Measurements from ENCODE around the gene ACAN.

Gene ACAN

GRCh38 chr15:88894348-88894818 is 91.1 kb downstream of the ACAN start:
- H3K36me3 Mint-ChIP-seq (ENCODE audit: low read depth) = peaks cover 5% of the 10 kb centered on the region
- no peaks in the 10 kb centered on the region for H3K9me3 Mint-ChIP-seq
- H3K27me3 Mint-ChIP-seq = no peaks in the 10 kb centered on the region
- H3K4me1 Mint-ChIP-seq (ENCODE audit: low read depth) = peaks cover 36% of the 10 kb centered on the region
- peak overlapping the region; percentile 86 for H3K4me3 Mint-ChIP-seq
- H3K27ac Mint-ChIP-seq = peak overlapping the region; percentile 58

DNA sequence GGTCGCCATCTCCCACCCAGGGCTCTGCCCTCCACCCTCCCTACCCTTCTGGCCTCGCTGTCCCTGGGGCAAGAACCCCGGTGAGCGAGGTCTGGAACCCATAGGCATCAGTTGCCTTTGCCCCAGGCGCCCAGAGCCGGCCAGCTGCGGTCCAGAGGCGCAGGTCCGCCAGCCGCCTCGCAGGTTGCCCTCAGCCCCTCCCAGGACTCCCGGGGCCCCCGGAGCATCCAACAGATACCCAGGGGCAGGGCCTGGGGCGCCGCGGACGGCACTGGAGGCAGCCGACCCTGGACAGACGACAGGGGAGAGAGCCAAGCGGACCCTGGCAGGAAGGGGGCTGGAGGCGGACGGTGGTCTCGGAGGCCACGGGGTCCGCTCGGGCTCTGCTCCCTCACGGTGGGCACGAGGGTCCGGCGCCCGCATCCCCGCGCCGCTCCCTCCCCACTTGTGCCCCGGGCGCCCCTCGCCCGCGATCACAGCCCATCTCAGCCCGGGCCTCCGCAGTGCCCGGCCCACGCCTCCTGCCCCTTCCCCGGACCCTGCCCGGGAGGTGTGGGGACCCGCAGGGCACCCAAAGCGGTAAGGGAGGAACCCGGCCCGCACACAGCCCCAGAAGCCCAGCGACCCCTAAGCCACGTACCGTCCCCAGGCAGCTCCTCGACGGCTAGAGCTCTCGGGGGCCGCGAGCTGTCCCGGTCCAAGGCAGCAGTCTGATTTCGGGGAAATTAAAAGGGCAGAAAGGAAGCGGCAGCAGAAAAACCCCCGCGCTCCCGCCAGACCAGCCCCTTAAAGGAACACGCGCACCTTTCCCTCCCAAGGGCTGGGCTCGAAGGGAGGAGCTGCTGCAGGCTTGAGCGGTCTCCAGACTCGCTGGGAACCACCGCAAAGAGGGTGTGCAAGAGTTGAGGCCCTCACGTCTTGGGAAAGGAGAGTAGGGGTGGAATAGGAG is 91.9 kb downstream of the ACAN start, which contains the start of gene HAPLN3:
TSS of gene HAPLN3 (minus strand) at position 726 of the 949 bp plus-strand sequence. CDS start 8,246 bp downstream, outside the sequence.
- Mint-ChIP-seq H3K4me3 (peak within 1 kb of the TSS; percentile 86), H3K9me3 (no peaks in the 10 kb centered on the region), H3K4me1 (ENCODE audit: low read depth) (peaks cover 36% of the 10 kb centered on the region), H3K36me3 (ENCODE audit: low read depth) (peaks cover 5% of the 10 kb centered on the region), H3K27me3 (no peaks in the 10 kb centered on the region), H3K27ac (peak within 1 kb of the TSS; percentile 84)

GRCh38 chr15:88896333-88897033 is 93.2 kb downstream of the ACAN start:
- no peaks in the 10 kb centered on the region for H3K36me3 Mint-ChIP-seq (ENCODE audit: low read depth)

GRCh38 chr15:88897142-88897455 is 93.9 kb downstream of the ACAN start:
- H3K36me3 Mint-ChIP-seq (ENCODE audit: low read depth) = no peaks in the 10 kb centered on the region
- no peak overlapping the region for H3K4me3 Mint-ChIP-seq
- H3K27me3 Mint-ChIP-seq = no peaks in the 10 kb centered on the region
- no peak overlapping the region for H3K27ac Mint-ChIP-seq
- no peaks in the 10 kb centered on the region for H3K9me3 Mint-ChIP-seq
- H3K4me1 Mint-ChIP-seq (ENCODE audit: low read depth) = peaks cover 38% of the 10 kb centered on the region

More at GRCh38 chr15:88896333-88897033, 93.2 kb downstream of the ACAN start:
- Mint-ChIP-seq H3K4me1 (ENCODE audit: low read depth) (peaks cover 36% of the 10 kb centered on the region), H3K27me3 (no peaks in the 10 kb centered on the region), H3K9me3 (no peaks in the 10 kb centered on the region), H3K4me3 (no peak overlapping the region), H3K27ac (no peak overlapping the region)

GRCh38 chr15:88897456-88898194 is 94.4 kb downstream of the ACAN start:
- Mint-ChIP-seq H3K4me1 (ENCODE audit: low read depth) (peaks cover 40% of the 10 kb centered on the region), H3K36me3 (ENCODE audit: low read depth) (no peaks in the 10 kb centered on the region), H3K4me3 (no peak overlapping the region), H3K9me3 (no peaks in the 10 kb centered on the region), H3K27ac (no peak overlapping the region), H3K27me3 (no peaks in the 10 kb centered on the region)

GRCh38 chr15:88898736-88899135 is 95.5 kb downstream of the ACAN start:
- Mint-ChIP-seq H3K27me3 (no peaks in the 10 kb centered on the region), H3K36me3 (ENCODE audit: low read depth) (no peaks in the 10 kb centered on the region), H3K4me3 (no peak overlapping the region), H3K4me1 (ENCODE audit: low read depth) (peaks cover 37% of the 10 kb centered on the region), H3K27ac (no peak overlapping the region), H3K9me3 (no peaks in the 10 kb centered on the region)

GRCh38 chr15:88899251-88899650 is 96.0 kb downstream of the ACAN start:
- Mint-ChIP-seq H3K36me3 (ENCODE audit: low read depth) (no peaks in the 10 kb centered on the region), H3K9me3 (no peaks in the 10 kb centered on the region), H3K27ac (no peak overlapping the region), H3K4me3 (no peak overlapping the region), H3K27me3 (no peaks in the 10 kb centered on the region), H3K4me1 (ENCODE audit: low read depth) (peaks cover 37% of the 10 kb centered on the region)

DNA sequence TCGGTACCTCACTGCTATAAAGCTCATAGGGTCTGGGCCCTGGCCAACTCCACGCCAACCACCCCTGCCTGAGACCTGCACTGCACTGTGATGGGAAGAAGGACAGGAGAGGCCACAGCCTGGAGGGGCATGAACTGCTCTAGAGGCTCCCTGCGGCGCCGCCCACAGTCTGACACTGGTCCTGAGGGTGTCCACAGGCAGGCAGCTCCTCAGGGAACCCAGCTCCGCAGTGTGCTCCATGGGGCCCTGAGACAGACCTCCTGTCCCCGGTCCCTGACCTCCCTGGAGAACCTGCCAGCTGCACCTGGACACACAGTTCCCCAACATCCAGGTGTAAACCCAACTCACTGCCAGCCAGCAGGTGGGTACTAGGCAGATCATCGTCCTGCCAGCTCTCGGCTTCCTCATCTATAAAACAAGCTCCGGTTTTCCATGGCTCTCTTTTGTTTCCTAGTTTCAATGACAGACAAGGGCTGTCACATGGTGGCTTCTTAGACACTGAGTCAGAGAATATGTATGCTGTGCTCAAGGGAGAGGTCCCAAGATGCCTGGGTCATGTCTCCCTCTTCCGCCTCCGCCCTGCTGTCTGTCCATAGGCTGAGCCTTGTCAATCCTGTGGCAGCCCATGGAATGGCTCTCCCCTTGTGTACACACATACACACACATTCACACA is 97.2 kb downstream of the ACAN start:
- H3K36me3 Mint-ChIP-seq (ENCODE audit: low read depth) = no peaks in the 10 kb centered on the region
- H3K4me3 Mint-ChIP-seq = no peak overlapping the region
- H3K27ac Mint-ChIP-seq = no peak overlapping the region
- no peaks in the 10 kb centered on the region for H3K9me3 Mint-ChIP-seq
- no peaks in the 10 kb centered on the region for H3K27me3 Mint-ChIP-seq
- peaks cover 44% of the 10 kb centered on the region for H3K4me1 Mint-ChIP-seq (ENCODE audit: low read depth)

DNA sequence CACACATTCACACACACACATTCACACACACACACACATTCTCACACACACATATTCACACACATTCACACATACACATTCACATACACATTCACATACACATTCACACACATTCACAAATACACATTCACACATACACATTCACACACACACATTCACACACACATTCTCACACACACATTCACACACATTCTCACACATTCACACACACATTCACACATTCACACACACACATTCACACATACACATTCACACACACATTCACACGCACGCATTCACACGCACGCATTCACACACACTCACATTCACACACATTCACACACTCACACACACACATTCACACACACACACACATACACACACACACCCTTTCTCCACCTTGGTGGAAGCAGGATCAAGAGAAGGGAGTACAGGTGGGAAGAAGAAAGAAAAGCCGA is 97.8 kb downstream of the ACAN start:
- H3K9me3 Mint-ChIP-seq = no peaks in the 10 kb centered on the region
- H3K4me1 Mint-ChIP-seq (ENCODE audit: low read depth) = peaks cover 39% of the 10 kb centered on the region
- H3K4me3 Mint-ChIP-seq = no peak overlapping the region
- no peaks in the 10 kb centered on the region for H3K36me3 Mint-ChIP-seq (ENCODE audit: low read depth)
- no peaks in the 10 kb centered on the region for H3K27me3 Mint-ChIP-seq
- no peak overlapping the region for H3K27ac Mint-ChIP-seq

- Mint-ChIP-seq H3K27ac (no peak overlapping the region), H3K4me3 (no peak overlapping the region), H3K4me1 (ENCODE audit: low read depth) (peaks cover 32% of the 10 kb centered on the region), H3K36me3 (ENCODE audit: low read depth) (no peaks in the 10 kb centered on the region), H3K9me3 (no peaks in the 10 kb centered on the region), H3K27me3 (no peaks in the 10 kb centered on the region)
These were observed 98.4 kb downstream of the ACAN start for GRCh38 chr15:88901508-88902220.

- Mint-ChIP-seq H3K4me3 (no peak overlapping the region), H3K4me1 (ENCODE audit: low read depth) (peaks cover 26% of the 10 kb centered on the region), H3K27ac (no peak overlapping the region), H3K9me3 (no peaks in the 10 kb centered on the region), H3K27me3 (no peaks in the 10 kb centered on the region), H3K36me3 (ENCODE audit: low read depth) (no peaks in the 10 kb centered on the region)
These were observed 99.1 kb downstream of the ACAN start for GRCh38 chr15:88902221-88902835.

DNA sequence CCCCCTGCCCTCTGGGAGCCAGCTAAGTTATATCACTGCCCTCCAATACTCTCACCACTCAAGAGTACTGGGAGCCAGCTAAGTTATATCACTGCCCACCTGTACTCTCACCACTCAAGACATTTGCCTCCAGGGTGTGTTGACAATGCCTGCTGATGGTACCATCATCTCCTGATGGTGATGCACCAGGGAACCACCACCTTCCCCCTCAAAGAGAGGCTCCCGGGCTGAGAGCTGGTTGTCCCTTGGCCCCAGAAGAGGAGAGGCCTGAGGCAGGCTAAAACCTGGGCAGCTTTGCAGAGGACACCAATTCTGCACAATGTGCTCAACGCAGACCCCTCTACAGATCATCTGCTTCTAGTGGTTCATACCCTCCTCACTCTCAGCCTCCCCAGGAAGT is 99.6 kb downstream of the ACAN start:
- H3K27me3 Mint-ChIP-seq = no peaks in the 10 kb centered on the region
- H3K4me1 Mint-ChIP-seq (ENCODE audit: low read depth) = peaks cover 21% of the 10 kb centered on the region
- no peak overlapping the region for H3K27ac Mint-ChIP-seq
- no peaks in the 10 kb centered on the region for H3K9me3 Mint-ChIP-seq
- no peak overlapping the region for H3K4me3 Mint-ChIP-seq
- no peaks in the 10 kb centered on the region for H3K36me3 Mint-ChIP-seq (ENCODE audit: low read depth)

- H3K36me3 Mint-ChIP-seq (ENCODE audit: low read depth) = no peaks in the 10 kb centered on the region
- peak overlapping the region; percentile 29 for H3K27ac Mint-ChIP-seq
- H3K9me3 Mint-ChIP-seq = no peaks in the 10 kb centered on the region
- H3K4me3 Mint-ChIP-seq = no peak overlapping the region
- peaks cover 20% of the 10 kb centered on the region for H3K4me1 Mint-ChIP-seq (ENCODE audit: low read depth)
- no peaks in the 10 kb centered on the region for H3K27me3 Mint-ChIP-seq
These were observed 101.0 kb downstream of the ACAN start for GRCh38 chr15:88904257-88904623.
